Measurements from ENCODE around the gene PAH. TPM values are rescaled to one million over a fixed set of nuclear protein-coding genes. Genes with fewer than 3 reads are reported as not detected.

The PAH gene
- total RNA-seq, 4 donors from 2014 or later: not detected

DNA sequence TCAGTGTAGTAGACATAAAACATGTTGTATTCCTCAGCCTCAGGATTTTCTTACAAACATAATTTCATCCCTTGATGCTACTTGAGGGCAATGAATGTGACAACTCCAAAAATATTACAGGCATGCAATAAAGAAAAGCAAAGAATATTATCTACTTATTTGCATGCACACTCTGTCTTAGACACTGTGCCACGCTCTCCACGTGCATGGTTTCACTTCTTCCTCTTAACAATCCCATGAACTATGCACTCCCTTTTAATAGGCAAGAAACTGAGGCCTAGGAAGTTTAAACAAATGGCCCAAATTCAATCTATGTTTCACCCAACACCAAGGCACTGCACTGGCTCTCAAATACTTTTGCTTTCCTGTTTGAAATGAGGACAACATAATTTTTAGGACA lies 1.8 kb upstream of the PAH start:
- intact Hi-C loops (cut with DNase I; ENCODE audit: low total_unique reads) (no loop called here), in situ Hi-C loops (cut with MboI; ENCODE audit: low pct_ligation_motif_present in 1 of 4, low pct_unique_long_range_greater_than_20kb in 1 of 4, low sequenced_read_pairs in 3 of 4) (no loop called here)
- H3K27me3 ChIP-seq: peaks cover 20% of the 10 kb centered on the region
- TF ChIP-seq EP300 (IDR thresholded peaks at IDR 0.05; ENCODE audit: low read depth) (no peak), POLR2A (IDR thresholded peaks at IDR 0.05) (no peak), POLR2AphosphoS5 (IDR thresholded peaks at IDR 0.05) (no peak)
- TF ChIP-seq, protein P1, sequence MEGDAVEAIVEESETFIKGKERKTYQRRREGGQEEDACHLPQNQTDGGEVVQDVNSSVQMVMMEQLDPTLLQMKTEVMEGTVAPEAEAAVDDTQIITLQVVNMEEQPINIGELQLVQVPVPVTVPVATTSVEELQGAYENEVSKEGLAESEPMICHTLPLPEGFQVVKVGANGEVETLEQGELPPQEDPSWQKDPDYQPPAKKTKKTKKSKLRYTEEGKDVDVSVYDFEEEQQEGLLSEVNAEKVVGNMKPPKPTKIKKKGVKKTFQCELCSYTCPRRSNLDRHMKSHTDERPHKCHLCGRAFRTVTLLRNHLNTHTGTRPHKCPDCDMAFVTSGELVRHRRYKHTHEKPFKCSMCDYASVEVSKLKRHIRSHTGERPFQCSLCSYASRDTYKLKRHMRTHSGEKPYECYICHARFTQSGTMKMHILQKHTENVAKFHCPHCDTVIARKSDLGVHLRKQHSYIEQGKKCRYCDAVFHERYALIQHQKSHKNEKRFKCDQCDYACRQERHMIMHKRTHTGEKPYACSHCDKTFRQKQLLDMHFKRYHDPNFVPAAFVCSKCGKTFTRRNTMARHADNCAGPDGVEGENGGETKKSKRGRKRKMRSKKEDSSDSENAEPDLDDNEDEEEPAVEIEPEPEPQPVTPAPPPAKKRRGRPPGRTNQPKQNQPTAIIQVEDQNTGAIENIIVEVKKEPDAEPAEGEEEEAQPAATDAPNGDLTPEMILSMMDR (IDR thresholded peaks at IDR 0.05): no peak
- H3K4me1 ChIP-seq: peaks cover 0 to 9% (median 5%) of the 10 kb centered on the region in 4 donors
- H3K9me3 ChIP-seq: no peaks in the 10 kb centered on the region
- no peak overlapping the region for H3K4me3 ChIP-seq
- DNase-seq: no peak
- no peaks in the 10 kb centered on the region for H3K36me3 ChIP-seq
- WGBS, 2 donors (ENCODE audit: low coverage in 1 of 2): 47 to 58% methylated on average over 2 of the region's 2 CpGs
- no peak overlapping the region for H3K27ac ChIP-seq

DNA sequence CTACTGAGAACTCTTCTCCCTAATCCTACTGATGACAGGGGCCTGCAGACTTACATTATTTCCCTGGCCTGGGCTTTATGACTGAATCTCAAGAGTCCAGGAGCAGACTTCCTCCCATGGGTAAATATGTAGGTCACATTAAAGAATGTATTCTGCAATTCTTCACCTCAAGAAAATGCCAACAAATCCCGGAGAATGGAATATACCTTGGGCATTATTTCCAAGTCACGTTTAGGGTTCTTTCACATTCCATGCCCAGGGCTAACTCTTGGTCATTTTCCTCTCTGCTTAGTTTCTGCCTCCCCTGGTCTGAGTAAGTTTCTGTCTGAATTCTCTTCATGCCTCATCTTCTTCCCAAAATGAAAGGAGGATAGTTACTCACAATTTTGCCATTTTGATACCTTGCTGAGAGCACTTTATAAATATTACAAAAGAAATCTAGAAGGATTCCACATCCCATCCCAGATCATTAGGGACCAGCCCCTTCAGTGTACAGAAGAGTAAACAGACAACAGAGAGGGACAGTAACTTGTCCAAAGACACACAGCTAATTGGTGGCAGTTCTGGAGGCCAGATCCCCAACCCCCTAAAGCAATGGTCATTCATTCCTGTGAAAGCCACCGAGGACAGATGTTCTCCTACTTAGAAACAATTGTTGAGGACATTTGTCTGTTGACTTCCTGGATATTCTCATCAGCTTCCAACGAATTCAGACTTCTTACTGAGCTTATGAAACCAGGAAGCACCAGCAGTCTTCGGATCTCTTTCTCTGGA lies 605 bp downstream of the PAH start:
- 53 to 62% methylated on average over 2 to 5 of the region's 5 CpGs for whole genome bisulfite sequencing, 2 donors (ENCODE audit: low coverage in 1 of 2)
- H3K36me3 ChIP-seq: no peaks in the 10 kb centered on the region
- peaks cover 20% of the 10 kb centered on the region for H3K27me3 ChIP-seq
- H3K4me1 ChIP-seq: peaks cover 0 to 9% (median 5%) of the 10 kb centered on the region in 4 donors
- H3K4me3 ChIP-seq: no peak overlapping the region
- TF ChIP-seq POLR2A (IDR thresholded peaks at IDR 0.05) (no peak), POLR2AphosphoS5 (IDR thresholded peaks at IDR 0.05) (no peak), EP300 (IDR thresholded peaks at IDR 0.05; ENCODE audit: low read depth) (no peak)
- TF ChIP-seq, protein P1 (IDR thresholded peaks at IDR 0.05): no peak
- no peaks in the 10 kb centered on the region for H3K9me3 ChIP-seq
- no peak overlapping the region for H3K27ac ChIP-seq
- in situ Hi-C loops (cut with MboI; ENCODE audit: low pct_ligation_motif_present in 1 of 4, low pct_unique_long_range_greater_than_20kb in 1 of 4, low sequenced_read_pairs in 3 of 4) (no loop called here), intact Hi-C loops (cut with DNase I; ENCODE audit: low total_unique reads) (no loop called here)
- DNase-seq: no peak

DNA sequence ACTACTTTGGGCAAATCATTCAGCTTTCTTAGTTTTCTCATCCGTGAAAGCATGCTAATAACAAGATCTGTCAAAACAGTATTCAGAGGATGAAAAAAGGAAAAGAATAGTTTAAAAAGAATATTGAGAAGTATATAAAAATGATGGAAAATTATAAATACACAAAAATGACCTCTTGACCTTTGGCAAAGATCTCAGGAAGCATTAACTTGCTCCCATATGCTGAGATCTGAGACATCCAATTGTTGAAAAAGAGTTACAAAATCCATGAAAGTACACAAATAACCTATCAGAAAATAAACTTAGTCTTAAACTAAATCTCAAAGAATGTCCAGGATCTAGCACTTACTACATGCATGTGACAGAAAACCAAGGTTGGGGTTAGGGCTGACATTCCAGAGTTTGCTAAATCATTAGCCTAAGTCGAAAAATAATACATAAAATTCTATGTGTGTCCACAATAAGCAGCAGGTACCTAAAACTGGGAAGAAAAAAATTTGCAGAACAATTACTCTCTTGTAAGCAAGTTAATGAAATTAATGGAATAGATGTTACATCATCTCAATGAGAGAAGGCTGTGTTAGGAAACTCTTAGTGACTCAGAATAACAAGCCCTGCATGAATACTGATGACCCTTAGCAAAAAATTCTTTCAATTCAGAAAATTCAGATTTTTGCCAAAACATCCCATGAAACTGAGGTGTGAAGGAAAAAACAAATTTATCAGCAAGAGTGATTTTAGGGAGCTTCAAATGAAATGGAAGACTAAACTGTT lies 3.4 kb downstream of the PAH start:
- DNase-seq: no peak
- H3K4me1 ChIP-seq: peaks cover 0 to 9% (median 5%) of the 10 kb centered on the region in 4 donors
- intact Hi-C loops (cut with DNase I; ENCODE audit: low total_unique reads): no loop called here
- H3K4me3 ChIP-seq: no peak overlapping the region
- no peaks in the 10 kb centered on the region for H3K9me3 ChIP-seq
- 69 to 75% methylated on average over 2 of the region's 2 CpGs for WGBS, 2 donors (ENCODE audit: low coverage in 1 of 2)
- peaks cover 20% of the 10 kb centered on the region for H3K27me3 ChIP-seq
- H3K27ac ChIP-seq: no peak overlapping the region
- in situ Hi-C loops (cut with MboI; ENCODE audit: low pct_ligation_motif_present in 1 of 4, low pct_unique_long_range_greater_than_20kb in 1 of 4, low sequenced_read_pairs in 3 of 4): no loop called here
- H3K36me3 ChIP-seq: no peaks in the 10 kb centered on the region
- no peak for TF ChIP-seq POLR2A (IDR thresholded peaks at IDR 0.05)
- no peak for TF ChIP-seq POLR2AphosphoS5 (IDR thresholded peaks at IDR 0.05)
- no peak for TF ChIP-seq EP300 (IDR thresholded peaks at IDR 0.05; ENCODE audit: low read depth)
- TF ChIP-seq, protein P1 (IDR thresholded peaks at IDR 0.05): no peak

DNA sequence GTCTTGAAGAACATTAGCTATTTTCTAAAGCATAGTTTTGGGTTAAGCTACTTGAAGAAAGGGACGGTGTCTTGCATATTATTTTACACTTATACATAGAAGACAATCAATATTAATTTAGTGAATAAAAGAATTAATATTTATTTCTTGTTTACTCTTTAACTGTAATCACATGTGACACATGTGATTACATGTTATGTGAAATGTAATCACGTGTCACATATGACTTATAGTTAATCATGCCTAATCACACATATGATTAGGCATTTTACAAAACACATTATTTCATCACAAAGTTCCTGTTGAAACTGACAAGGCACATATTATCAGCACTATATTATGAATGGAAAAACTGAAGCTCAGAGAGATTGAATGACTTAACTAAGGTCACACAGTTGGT lies 4.8 kb downstream of the PAH start:
- Histone ChIP-seq H3K36me3 (no peaks in the 10 kb centered on the region), H3K4me1 (peaks cover 0 to 5% (median 3%) of the 10 kb centered on the region in 4 donors), H3K4me3 (no peak overlapping the region), H3K27ac (no peak overlapping the region), H3K27me3 (peaks cover 12% of the 10 kb centered on the region), H3K9me3 (no peaks in the 10 kb centered on the region)
- WGBS, 2 donors (ENCODE audit: low coverage in 1 of 2): 73 to 81% methylated on average over 2 of the region's 2 CpGs
- DNase-seq: no peak
- no peak for TF ChIP-seq EP300 (IDR thresholded peaks at IDR 0.05; ENCODE audit: low read depth)
- no peak for TF ChIP-seq POLR2AphosphoS5 (IDR thresholded peaks at IDR 0.05)
- TF ChIP-seq POLR2A (IDR thresholded peaks at IDR 0.05): no peak
- TF ChIP-seq, protein P1 (IDR thresholded peaks at IDR 0.05): no peak
- in situ Hi-C loops (cut with MboI; ENCODE audit: low pct_ligation_motif_present in 1 of 4, low pct_unique_long_range_greater_than_20kb in 1 of 4, low sequenced_read_pairs in 3 of 4) (no loop called here), intact Hi-C loops (cut with DNase I; ENCODE audit: low total_unique reads) (no loop called here)

All from transverse colon (tissue), 4 donors.